ENCODE results near the gene SLAMF1.

DNA sequence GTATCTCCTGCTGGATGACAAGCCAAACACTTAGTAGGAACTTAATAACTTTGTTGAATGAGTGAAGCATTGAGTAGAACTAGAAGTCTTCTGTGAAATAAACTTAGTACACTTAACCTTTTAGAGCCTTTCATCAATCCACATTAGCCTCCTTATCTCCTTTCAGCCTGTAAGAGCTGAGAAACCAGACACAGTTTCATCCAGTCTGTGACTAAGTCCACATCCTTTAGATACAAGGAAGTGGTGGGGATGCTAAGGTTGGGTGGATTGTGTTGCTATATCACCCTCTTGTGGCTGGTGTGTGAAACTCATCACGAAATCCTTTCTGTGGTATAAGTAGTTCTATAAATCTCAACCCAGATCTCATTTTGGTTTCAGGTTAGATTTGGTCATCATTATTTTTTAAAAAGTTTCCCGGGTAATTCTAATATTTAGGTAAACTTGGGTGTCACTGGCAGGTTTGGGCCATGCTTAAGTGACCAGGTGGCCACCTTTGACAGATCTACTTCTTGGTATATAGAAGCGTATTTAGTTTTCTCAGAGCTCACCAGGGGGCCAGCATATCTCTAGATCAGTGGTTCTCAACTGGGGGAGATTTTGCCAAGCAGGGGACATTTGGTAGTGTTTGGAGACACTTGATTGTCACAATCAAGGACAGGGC, 39.7 kb downstream of the SLAMF1 start:
- TF ChIP-seq FOXO4 (CRISPR knock-in tag; IDR thresholded peaks at IDR 0.05) = no peak
- TF ChIP-seq, protein P1, sequence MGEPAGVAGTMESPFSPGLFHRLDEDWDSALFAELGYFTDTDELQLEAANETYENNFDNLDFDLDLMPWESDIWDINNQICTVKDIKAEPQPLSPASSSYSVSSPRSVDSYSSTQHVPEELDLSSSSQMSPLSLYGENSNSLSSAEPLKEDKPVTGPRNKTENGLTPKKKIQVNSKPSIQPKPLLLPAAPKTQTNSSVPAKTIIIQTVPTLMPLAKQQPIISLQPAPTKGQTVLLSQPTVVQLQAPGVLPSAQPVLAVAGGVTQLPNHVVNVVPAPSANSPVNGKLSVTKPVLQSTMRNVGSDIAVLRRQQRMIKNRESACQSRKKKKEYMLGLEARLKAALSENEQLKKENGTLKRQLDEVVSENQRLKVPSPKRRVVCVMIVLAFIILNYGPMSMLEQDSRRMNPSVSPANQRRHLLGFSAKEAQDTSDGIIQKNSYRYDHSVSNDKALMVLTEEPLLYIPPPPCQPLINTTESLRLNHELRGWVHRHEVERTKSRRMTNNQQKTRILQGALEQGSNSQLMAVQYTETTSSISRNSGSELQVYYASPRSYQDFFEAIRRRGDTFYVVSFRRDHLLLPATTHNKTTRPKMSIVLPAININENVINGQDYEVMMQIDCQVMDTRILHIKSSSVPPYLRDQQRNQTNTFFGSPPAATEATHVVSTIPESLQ (CRISPR knock-in tag; IDR thresholded peaks at IDR 0.05) = no peak
- no peak for TF ChIP-seq SRSF9 (IDR thresholded peaks at IDR 0.05; ENCODE audit: borderline replicate concordance, low read depth, low read length)
- no peak for TF ChIP-seq POLR2A (conservative IDR thresholded peaks at IDR 0.05)
- peak in 1 of 2 experiments; percentile 21; a peak in 1 of 4 replicates for TF ChIP-seq ETV6 (IDR thresholded peaks at IDR 0.05; ENCODE audit: borderline replicate concordance in 1 of 2, low read depth in 2 of 2, low read length in 1 of 2)
- no peak for TF ChIP-seq ETV6 (CRISPR knock-in tag; IDR thresholded peaks at IDR 0.05; ENCODE audit: borderline replicate concordance)
- no peak for TF ChIP-seq ETS2 (tag; IDR thresholded peaks at IDR 0.05; ENCODE audit: borderline replicate concordance, poor library complexity, severe bottlenecking)
- no peak for TF ChIP-seq POLR2G (IDR thresholded peaks at IDR 0.05; ENCODE audit: low read depth, low read length)
- TF ChIP-seq ASH1L (IDR thresholded peaks at IDR 0.05; ENCODE audit: borderline replicate concordance, low read depth, partially characterized antibody) = no peak
- TF ChIP-seq, protein P2, sequence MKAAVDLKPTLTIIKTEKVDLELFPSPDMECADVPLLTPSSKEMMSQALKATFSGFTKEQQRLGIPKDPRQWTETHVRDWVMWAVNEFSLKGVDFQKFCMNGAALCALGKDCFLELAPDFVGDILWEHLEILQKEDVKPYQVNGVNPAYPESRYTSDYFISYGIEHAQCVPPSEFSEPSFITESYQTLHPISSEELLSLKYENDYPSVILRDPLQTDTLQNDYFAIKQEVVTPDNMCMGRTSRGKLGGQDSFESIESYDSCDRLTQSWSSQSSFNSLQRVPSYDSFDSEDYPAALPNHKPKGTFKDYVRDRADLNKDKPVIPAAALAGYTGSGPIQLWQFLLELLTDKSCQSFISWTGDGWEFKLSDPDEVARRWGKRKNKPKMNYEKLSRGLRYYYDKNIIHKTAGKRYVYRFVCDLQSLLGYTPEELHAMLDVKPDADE (conservative IDR thresholded peaks at IDR 0.05; ENCODE audit: control insufficient read depth, low read depth, low read length) = no peak
- no peak for TF ChIP-seq EZH2 (IDR thresholded peaks at IDR 0.05; ENCODE audit: borderline replicate concordance, low read depth, low read length)
- TF ChIP-seq, protein P3, sequence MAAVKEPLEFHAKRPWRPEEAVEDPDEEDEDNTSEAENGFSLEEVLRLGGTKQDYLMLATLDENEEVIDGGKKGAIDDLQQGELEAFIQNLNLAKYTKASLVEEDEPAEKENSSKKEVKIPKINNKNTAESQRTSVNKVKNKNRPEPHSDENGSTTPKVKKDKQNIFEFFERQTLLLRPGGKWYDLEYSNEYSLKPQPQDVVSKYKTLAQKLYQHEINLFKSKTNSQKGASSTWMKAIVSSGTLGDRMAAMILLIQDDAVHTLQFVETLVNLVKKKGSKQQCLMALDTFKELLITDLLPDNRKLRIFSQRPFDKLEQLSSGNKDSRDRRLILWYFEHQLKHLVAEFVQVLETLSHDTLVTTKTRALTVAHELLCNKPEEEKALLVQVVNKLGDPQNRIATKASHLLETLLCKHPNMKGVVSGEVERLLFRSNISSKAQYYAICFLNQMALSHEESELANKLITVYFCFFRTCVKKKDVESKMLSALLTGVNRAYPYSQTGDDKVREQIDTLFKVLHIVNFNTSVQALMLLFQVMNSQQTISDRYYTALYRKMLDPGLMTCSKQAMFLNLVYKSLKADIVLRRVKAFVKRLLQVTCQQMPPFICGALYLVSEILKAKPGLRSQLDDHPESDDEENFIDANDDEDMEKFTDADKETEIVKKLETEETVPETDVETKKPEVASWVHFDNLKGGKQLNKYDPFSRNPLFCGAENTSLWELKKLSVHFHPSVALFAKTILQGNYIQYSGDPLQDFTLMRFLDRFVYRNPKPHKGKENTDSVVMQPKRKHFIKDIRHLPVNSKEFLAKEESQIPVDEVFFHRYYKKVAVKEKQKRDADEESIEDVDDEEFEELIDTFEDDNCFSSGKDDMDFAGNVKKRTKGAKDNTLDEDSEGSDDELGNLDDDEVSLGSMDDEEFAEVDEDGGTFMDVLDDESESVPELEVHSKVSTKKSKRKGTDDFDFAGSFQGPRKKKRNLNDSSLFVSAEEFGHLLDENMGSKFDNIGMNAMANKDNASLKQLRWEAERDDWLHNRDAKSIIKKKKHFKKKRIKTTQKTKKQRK (IDR thresholded peaks at IDR 0.05; ENCODE audit: borderline replicate concordance, low read depth, low read length) = no peak
